ENCODE results near the gene CAPN15. TPM values are rescaled to one million over a fixed set of nuclear protein-coding genes. Genes with fewer than 3 reads are reported as not detected.

CAPN15 gene
- total and polyA plus RNA-seq, 8 donors = 16.7 to 57.2 (median 27.1) TPM

DNA sequence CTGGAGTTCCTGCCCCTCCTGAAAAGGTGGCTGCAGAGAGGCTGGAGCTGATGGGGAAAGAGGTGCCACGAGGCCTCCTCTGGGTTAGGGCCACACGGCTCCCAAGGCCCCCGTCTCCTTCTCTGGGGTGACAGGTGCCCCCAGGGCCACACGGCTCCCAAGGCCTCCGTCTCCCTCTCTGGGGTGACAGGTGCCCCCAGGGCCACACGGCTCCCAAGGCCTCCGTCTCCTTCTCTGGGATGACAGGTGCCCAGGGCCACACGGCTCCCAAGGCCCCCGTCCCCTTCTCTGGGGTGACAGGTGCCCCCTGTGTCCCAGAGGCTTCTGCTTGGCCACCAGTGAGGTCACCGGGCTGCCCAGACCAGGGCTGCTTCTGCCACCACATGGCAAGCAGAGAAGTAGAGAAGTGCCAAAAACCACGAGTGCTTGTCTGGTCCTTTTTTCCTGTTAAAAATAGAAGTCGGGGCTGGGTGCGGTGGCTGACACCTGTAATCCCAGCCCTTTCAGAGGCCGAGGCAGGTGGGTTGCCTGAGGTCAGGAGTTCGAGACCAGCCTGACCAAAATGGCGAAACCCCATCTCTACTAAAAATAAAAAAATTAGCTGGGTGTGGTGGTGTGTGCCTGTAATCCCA is 4.1 kb downstream of the CAPN15 start:
- Histone ChIP-seq H3K9me3 (no peaks in the 10 kb centered on the region), H3K4me3 (no peak overlapping the region), H3K4me1 (peaks cover 11 to 36% of the 10 kb centered on the region in 2 donors), H3K27ac (no peak overlapping the region), H3K36me3 (peaks cover 0 to 33% of the 10 kb centered on the region in 2 donors), H3K27me3 (no peaks in the 10 kb centered on the region)
- intact Hi-C loops (cut with DNase I) = no loop called here
- TF ChIP-seq CTCF (IDR thresholded peaks at IDR 0.05) = no peak
- no peak for ATAC-seq
- DNase-seq = no peak

DNA sequence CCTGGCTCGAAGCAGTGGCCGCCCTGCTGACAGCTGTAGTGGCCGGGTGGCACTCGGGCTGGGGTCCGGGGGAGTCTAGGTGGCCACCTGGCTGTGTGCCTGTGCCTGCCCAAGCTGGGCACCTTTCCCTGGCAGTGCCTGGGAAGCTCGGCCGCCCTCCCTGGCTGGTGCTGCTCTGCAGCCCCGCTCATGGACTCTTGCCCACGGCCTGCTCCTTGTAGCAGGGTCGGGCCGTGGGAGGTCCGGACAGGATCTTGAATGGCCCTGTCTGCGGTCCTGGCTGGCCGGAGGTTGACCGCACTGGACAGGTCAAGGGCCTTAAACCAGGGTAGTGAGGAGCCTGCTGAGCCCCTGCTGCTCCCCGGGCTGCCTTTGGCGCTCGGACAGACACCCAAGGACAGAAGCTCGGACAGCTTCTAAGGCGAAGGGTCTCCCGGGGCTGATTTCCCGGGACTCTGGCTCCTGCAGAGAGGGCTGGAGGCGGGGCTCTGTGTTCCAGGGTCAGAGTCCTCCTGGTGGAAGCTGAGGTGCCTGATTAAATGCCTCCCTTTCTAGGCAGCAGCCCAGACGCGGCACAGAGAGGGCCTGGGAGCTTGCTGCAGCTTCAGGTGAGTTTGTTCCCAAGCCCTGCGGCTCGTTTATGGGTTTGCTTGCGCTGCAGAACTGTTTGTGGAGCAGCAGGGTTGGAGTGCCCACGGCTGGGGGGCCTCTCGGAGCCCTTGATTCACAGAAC is 6.0 kb downstream of the CAPN15 start:
- Histone ChIP-seq H3K27ac (no peak overlapping the region), H3K36me3 (peaks cover 0 to 53% of the 10 kb centered on the region in 2 donors), H3K9me3 (no peaks in the 10 kb centered on the region), H3K27me3 (no peaks in the 10 kb centered on the region), H3K4me1 (peaks cover 11 to 28% of the 10 kb centered on the region in 2 donors), H3K4me3 (no peak overlapping the region)
- no peak for TF ChIP-seq CTCF (IDR thresholded peaks at IDR 0.05)
- ATAC-seq (no peak), DNase-seq (no peak)
- intact Hi-C loops (cut with DNase I) = no loop called here

DNA sequence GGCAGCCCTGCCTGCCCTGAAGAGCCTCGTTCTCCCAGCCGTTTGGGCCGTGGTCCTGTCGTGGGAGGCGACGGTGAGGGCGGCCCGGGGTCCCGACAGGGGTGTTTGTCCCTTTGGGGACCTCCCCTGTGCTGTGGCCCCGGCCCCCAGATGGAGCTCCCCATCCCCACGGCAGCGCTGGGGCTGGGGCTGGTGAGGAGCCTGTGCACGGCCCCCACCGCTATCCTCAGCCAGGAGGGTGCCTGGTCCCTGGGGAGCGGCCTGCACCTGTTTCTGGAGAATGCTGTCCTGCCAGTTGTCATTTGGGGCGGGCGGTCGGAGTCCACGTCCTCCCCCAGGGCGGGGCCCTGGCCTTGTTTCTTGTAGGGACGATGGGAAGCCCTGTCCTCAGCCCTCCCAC is 6.6 kb downstream of the CAPN15 start:
- H3K27ac ChIP-seq = no peak overlapping the region
- peaks cover 0 to 56% of the 10 kb centered on the region in 2 donors for H3K36me3 ChIP-seq
- TF ChIP-seq CTCF (IDR thresholded peaks at IDR 0.05) = no peak
- H3K27me3 ChIP-seq = no peaks in the 10 kb centered on the region
- peaks cover 6 to 23% of the 10 kb centered on the region in 2 donors for H3K4me1 ChIP-seq
- H3K9me3 ChIP-seq = no peaks in the 10 kb centered on the region
- ATAC-seq (no peak), DNase-seq (no peak)
- intact Hi-C loops (cut with DNase I) = no loop called here
- H3K4me3 ChIP-seq = no peak overlapping the region

- ATAC-seq = peak; percentile 6
- H3K9me3 ChIP-seq = no peaks in the 10 kb centered on the region
- H3K27me3 ChIP-seq = no peaks in the 10 kb centered on the region
- H3K27ac ChIP-seq = no peak overlapping the region
- peaks cover 0 to 14% of the 10 kb centered on the region in 2 donors for H3K4me1 ChIP-seq
- TF ChIP-seq CTCF (IDR thresholded peaks at IDR 0.05) = no peak
- no peak overlapping the region for H3K4me3 ChIP-seq
- H3K36me3 ChIP-seq = peaks cover 0 to 61% of the 10 kb centered on the region in 2 donors
- DNase-seq = no peak
- intact Hi-C loops (cut with DNase I) = no loop called here
Observed at GRCh38 chr16:534856-535445, 7.4 kb downstream of the CAPN15 start.
